Naive thymus-derived CD8-positive, alpha-beta T cell (primary cell): Measurements from ENCODE around the gene STAT4. TPM values are rescaled to one million over a fixed set of nuclear protein-coding genes. Genes with fewer than 3 reads are reported as not detected.

Experiments used
- ATAC-seq, 2 donors: fragments of 150-1000 bp; cut with Tn5 transposase in 1 of 2; sonication (Bioruptor Pico), chemical (Tn5 transposase) in 1 of 2; 1 replicate in 1 of 2; 2 replicates in 1 of 2; pipeline ENCODE4 v1.10.0; 2021; ENCODE audit warnings: mild to moderate bottlenecking in 2 of 2, moderate library complexity in 2 of 2
- POLR2A ChIA-PET: fragments of 350-600 bp; sonication (Branson Sonifier 250); formaldehyde crosslinking; loops from one replicate; lab custom pipeline; 2021; ENCODE audit warnings: antibody characterized with exemption; lab: Charles Lee
- DNase-seq, 10 donors: peaks; one replicate each; pipeline versions ENCODE4 v3.0.0 to v3.0.0-alpha.2; 2020 to 2022
- H3K27ac Mint-ChIP-seq, 10 donors: one replicate each; pipeline ENCODE4 v1.8.0; 2020 to 2022; ENCODE audit warnings: mild to moderate bottlenecking in 10 of 10, mixed read lengths in 10 of 10, moderate library complexity in 4 of 10, inconsistent platforms in 1 of 10
- H3K27me3 Mint-ChIP-seq, 5 donors: one replicate each; pipeline ENCODE4 v1.8.0; 2021 to 2022; ENCODE audit warnings: mixed read lengths in 5 of 5
- H3K36me3 Mint-ChIP-seq, 3 donors: one replicate each; pipeline ENCODE4 v1.8.0; 2020 to 2022; ENCODE audit warnings: mixed read lengths in 3 of 3, mild to moderate bottlenecking in 2 of 3, inconsistent platforms in 1 of 3
- H3K4me1 Mint-ChIP-seq, 4 donors: one replicate each; pipeline ENCODE4 v1.8.0; 2021 to 2022; ENCODE audit warnings: mixed read lengths in 4 of 4
- H3K4me3 Mint-ChIP-seq, 10 donors: one replicate each; pipeline ENCODE4 v1.8.0; 2020 to 2022; ENCODE audit warnings: mild to moderate bottlenecking in 10 of 10, mixed read lengths in 10 of 10, moderate library complexity in 6 of 10, inconsistent platforms in 1 of 10
- H3K9me3 Mint-ChIP-seq, 9 donors: one replicate each; pipeline ENCODE4 v1.8.0; 2020 to 2022; ENCODE audit warnings: mixed read lengths in 9 of 9, mild to moderate bottlenecking in 3 of 9, inconsistent platforms in 1 of 9, moderate library complexity in 1 of 9
- polyA plus RNA-seq, 3 donors: library from polyadenylated mRNA; unstranded; fragments of 300-500 nt; fragmentation: Illumina TruSeq; gene quantifications; one replicate each; pipeline ENCODE4 v1.2.3, GENCODE V29; 2021
- total RNA-seq, 8 experiments: library from RNA in 2 of 8; stranded (reverse) in 2 of 8; gene quantifications; one replicate each; pipeline ENCODE4 v1.2.3 and lab custom pipeline; 2021 to 2026

The STAT4 gene
- total and polyA plus RNA-seq, 5 experiments from 2014 or later, result 63.2 to 137 (median 75.8) TPM

- no peak for DNase-seq
- Mint-ChIP-seq H3K9me3 (no peaks in the 10 kb centered on the region), H3K27me3 (no peaks in the 10 kb centered on the region), H3K4me1 (peaks cover 20 to 65% (median 51%) of the 10 kb centered on the region in 4 donors), H3K27ac (peak overlapping the region in 5 of 10 donors; percentile 22 to 81 (median 70)), H3K4me3 (no peak overlapping the region), H3K36me3 (peaks cover 4 to 66% (median 26%) of the 10 kb centered on the region in 3 donors)
- POLR2A ChIA-PET, result interaction anchor here (0.6 kb wide), 1 partner anchor 85 kb away, joined by 4 read pairs; no protein-coding TSS in a partner anchor
- no peak for ATAC-seq
Measured at GRCh38 chr2:191108331-191108730, 42.5 kb downstream of the STAT4 start.

GRCh38 chr2:191105082-191105481, 45.7 kb downstream of the STAT4 start:
- Mint-ChIP-seq H3K4me1 (peaks cover 10 to 57% (median 43%) of the 10 kb centered on the region in 4 donors), H3K9me3 (no peaks in the 10 kb centered on the region), H3K27me3 (no peaks in the 10 kb centered on the region), H3K4me3 (no peak overlapping the region), H3K27ac (peak overlapping the region in 1 of 10 donors; percentile 47), H3K36me3 (peaks cover 11 to 64% (median 26%) of the 10 kb centered on the region in 3 donors)
- POLR2A ChIA-PET, result no interaction called here
- no peak for ATAC-seq
- no peak for DNase-seq

GRCh38 chr2:191103774-191104173, 47.0 kb downstream of the STAT4 start:
- DNase-seq (no peak), ATAC-seq (no peak)
- Mint-ChIP-seq H3K9me3 (no peaks in the 10 kb centered on the region), H3K4me3 (no peak overlapping the region), H3K36me3 (peaks cover 11 to 63% (median 24%) of the 10 kb centered on the region in 3 donors), H3K27me3 (no peaks in the 10 kb centered on the region), H3K4me1 (peaks cover 7 to 44% (median 32%) of the 10 kb centered on the region in 4 donors), H3K27ac (no peak overlapping the region)
- POLR2A ChIA-PET, result interaction anchor here (1.2 kb wide), 1 partner anchor 42 kb away, joined by 3 read pairs; no protein-coding TSS in a partner anchor

DNA sequence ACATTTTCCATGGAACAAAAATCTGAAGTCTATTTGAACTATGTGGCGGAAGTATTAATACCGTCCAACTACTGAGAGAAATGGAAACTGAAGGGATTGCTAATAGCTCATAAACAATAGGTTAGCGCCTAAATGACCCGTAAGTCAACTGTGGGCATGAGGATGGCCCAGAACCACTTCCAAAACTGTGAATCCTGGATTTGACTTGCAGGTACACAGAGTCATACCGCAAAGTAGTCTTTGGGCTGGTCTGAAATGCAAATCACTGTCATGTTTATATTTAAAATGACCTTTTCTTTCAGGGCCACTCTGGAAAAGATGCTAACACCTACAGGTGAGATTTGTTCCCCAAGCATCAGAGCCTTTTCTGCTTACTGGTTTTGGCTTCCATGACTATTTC, 50.6 kb downstream of the STAT4 start:
- POLR2A ChIA-PET, result no interaction called here
- Mint-ChIP-seq H3K36me3 (peaks cover 9 to 46% (median 17%) of the 10 kb centered on the region in 3 donors), H3K27me3 (no peaks in the 10 kb centered on the region), H3K27ac (no peak overlapping the region), H3K4me1 (peaks cover 19 to 44% (median 39%) of the 10 kb centered on the region in 4 donors), H3K4me3 (no peak overlapping the region), H3K9me3 (peaks cover 0 to 13% (median 0%) of the 10 kb centered on the region in 9 donors)
- ATAC-seq, result no peak
- DNase-seq, result no peak

DNA sequence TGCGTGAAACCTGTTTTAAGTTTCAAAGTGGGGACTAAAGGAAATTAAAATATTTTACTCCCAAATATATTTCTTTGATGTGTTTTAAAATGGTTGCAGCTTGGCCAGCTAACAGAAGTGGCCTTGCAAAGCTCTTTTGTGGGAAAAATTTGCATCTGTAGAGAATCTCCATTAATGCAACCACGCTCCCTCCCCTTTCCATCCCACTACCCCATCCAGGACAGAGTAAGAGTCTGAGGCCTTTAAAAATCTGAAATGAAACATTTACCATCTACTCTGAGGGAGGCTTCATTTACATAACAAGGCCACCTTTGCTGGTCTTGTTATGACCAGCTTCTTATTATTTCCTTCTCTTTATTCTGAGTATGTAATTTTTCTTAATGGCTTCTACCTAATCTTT, 63.5 kb downstream of the STAT4 start:
- Mint-ChIP-seq H3K9me3 (peaks cover 0 to 17% (median 3%) of the 10 kb centered on the region in 9 donors), H3K36me3 (peaks cover 31 to 53% (median 50%) of the 10 kb centered on the region in 3 donors), H3K4me3 (no peak overlapping the region), H3K4me1 (peaks cover 8 to 36% (median 26%) of the 10 kb centered on the region in 4 donors), H3K27me3 (no peaks in the 10 kb centered on the region), H3K27ac (peak overlapping the region in 3 of 10 donors; percentile 32 to 74 (median 33))
- ATAC-seq (no peak), DNase-seq (no peak)
- POLR2A ChIA-PET, result no interaction called here

DNA sequence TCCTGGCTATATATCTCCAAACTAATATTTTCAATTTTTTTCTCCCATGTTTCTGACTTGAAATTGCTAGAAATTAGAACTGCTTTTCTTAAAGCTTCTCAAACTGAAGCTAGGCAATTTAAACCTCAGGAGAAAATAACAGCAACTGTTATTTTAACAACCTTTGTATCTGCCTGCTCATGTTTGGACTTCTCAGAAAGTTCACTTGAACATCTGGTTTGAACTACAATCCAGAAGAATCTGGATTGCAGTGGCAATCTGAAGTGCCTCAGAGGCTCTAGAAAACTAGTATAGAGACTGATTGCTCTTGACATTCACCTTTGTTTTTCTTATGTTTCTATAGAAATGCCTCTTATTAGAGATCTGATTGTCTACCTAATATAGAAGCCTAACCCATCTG, 64.1 kb downstream of the STAT4 start:
- DNase-seq (no peak), ATAC-seq (no peak)
- Mint-ChIP-seq H3K4me3 (no peak overlapping the region), H3K36me3 (peaks cover 37 to 59% (median 56%) of the 10 kb centered on the region in 3 donors), H3K9me3 (peaks cover 2 to 18% (median 5%) of the 10 kb centered on the region in 9 donors), H3K4me1 (peaks cover 8 to 32% (median 27%) of the 10 kb centered on the region in 4 donors), H3K27ac (peak overlapping the region in 2 of 10 donors; percentile 4 to 34), H3K27me3 (no peaks in the 10 kb centered on the region)
- POLR2A ChIA-PET, result no interaction called here

DNA sequence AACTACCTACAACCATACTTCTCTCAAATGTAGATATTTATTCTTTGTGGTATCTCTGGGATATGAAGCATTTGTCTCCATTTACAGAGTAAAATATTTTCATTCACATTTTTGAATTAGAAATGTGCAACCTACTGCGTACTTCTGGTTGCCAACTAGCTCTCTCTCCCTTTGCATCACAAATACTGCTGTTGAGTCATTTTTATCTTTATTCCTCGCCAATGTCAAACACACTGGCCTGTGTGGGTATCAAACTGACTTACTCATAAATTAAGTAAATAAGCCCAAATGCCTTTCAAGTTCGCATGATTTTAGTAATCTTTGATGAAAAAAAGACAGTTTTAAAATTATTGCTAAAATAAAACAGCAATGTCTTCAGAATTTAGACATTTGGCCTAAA, 67.3 kb downstream of the STAT4 start:
- peaks cover 39 to 62% (median 60%) of the 10 kb centered on the region in 3 donors for H3K36me3 Mint-ChIP-seq
- peaks cover 8 to 27% (median 22%) of the 10 kb centered on the region in 4 donors for H3K4me1 Mint-ChIP-seq
- no peak for DNase-seq
- POLR2A ChIA-PET, result interaction anchor here (0.6 kb wide), 1 partner anchor 301 kb away, joined by 3 read pairs; no protein-coding TSS in a partner anchor
- ATAC-seq, result no peak
- H3K27ac Mint-ChIP-seq, result peak overlapping the region in 3 of 10 donors; percentile 1 to 66 (median 22)
- H3K4me3 Mint-ChIP-seq, result no peak overlapping the region
- peaks cover 3 to 23% (median 9%) of the 10 kb centered on the region in 9 donors for H3K9me3 Mint-ChIP-seq
- H3K27me3 Mint-ChIP-seq, result no peaks in the 10 kb centered on the region

DNA sequence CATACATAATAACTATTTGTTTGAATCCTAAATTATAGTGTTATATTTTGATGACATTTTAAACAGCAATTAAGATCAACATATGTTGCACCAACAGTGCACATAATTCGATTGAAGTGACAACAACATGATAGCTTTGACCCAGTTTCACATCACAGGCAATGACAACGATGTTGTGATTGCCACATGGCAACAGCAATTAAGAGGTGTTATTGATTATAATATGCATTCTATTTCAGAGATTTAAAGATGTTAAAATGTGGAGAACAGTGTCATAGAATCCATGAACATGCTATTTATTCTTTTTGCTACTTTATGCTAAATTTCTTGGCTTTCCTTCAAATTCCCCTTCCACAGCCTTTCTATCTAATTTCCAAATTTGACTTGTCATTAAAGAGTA, 68.5 kb downstream of the STAT4 start:
- Mint-ChIP-seq H3K9me3 (peaks cover 3 to 18% (median 6%) of the 10 kb centered on the region in 9 donors), H3K36me3 (peaks cover 31 to 57% (median 53%) of the 10 kb centered on the region in 3 donors), H3K4me1 (peaks cover 11 to 28% (median 22%) of the 10 kb centered on the region in 4 donors), H3K4me3 (no peak overlapping the region), H3K27me3 (no peaks in the 10 kb centered on the region), H3K27ac (peak overlapping the region in 6 of 10 donors; percentile 20 to 80 (median 39))
- no peak for ATAC-seq
- POLR2A ChIA-PET, result no interaction called here
- no peak for DNase-seq

- H3K27ac Mint-ChIP-seq, result peak overlapping the region in 6 of 10 donors; percentile 14 to 55 (median 26)
- ATAC-seq, result no peak
- POLR2A ChIA-PET, result no interaction called here
- H3K9me3 Mint-ChIP-seq, result peaks cover 2 to 12% (median 6%) of the 10 kb centered on the region in 9 donors
- H3K4me1 Mint-ChIP-seq, result peaks cover 11 to 34% (median 22%) of the 10 kb centered on the region in 4 donors
- DNase-seq, result no peak
- H3K27me3 Mint-ChIP-seq, result no peaks in the 10 kb centered on the region
- H3K36me3 Mint-ChIP-seq, result peaks cover 23 to 58% (median 46%) of the 10 kb centered on the region in 3 donors
- no peak overlapping the region for H3K4me3 Mint-ChIP-seq
Measured at GRCh38 chr2:191081411-191082155, 69.2 kb downstream of the STAT4 start.

GRCh38 chr2:191078165-191078867, 72.5 kb downstream of the STAT4 start:
- Mint-ChIP-seq H3K9me3 (peaks cover 0 to 9% (median 4%) of the 10 kb centered on the region in 9 donors), H3K27ac (peak overlapping the region; percentile 9 to 91 (median 79)), H3K36me3 (peaks cover 23 to 72% (median 58%) of the 10 kb centered on the region in 3 donors), H3K27me3 (no peaks in the 10 kb centered on the region), H3K4me3 (peak overlapping the region in 3 of 10 donors; percentile 3 to 12 (median 12)), H3K4me1 (peaks cover 12 to 35% (median 28%) of the 10 kb centered on the region in 4 donors)
- POLR2A ChIA-PET, result no interaction called here
- DNase-seq (no peak), ATAC-seq (no peak)

DNA sequence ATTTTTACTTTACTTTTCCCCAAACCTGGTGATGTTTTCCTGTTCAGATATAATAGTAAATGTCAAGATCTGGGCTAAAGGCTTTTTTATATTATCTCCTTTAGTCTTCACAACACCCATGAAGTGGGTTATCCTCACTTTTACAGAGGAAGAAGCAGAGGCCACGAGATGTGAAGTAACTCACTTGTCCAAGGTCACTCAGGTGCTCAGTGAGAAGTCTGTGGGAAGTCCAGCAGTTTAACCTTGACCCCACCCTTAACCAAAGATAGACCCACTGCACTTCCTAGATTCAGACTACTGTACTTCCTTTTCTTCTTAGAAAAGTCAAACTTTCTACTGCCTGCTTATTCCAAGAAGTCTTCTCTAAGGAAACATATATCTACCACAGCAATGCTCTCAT, 80.5 kb downstream of the STAT4 start:
- Mint-ChIP-seq H3K9me3 (peaks cover 0 to 3% (median 0%) of the 10 kb centered on the region in 9 donors), H3K27me3 (no peaks in the 10 kb centered on the region), H3K4me3 (peak overlapping the region in 9 of 10 donors; percentile 11 to 56 (median 40)), H3K4me1 (peaks cover 29 to 59% (median 52%) of the 10 kb centered on the region in 4 donors), H3K27ac (peak overlapping the region; percentile 78 to 97 (median 90)), H3K36me3 (peaks cover 7 to 57% (median 39%) of the 10 kb centered on the region in 3 donors)
- ATAC-seq (no peak), DNase-seq (no peak)
- POLR2A ChIA-PET, result interaction anchor here (0.6 to 1.1 kb wide), 2 partner anchors 14 to 60 kb away, joined by 3 to 7 read pairs; no protein-coding TSS in a partner anchor

- ATAC-seq, result no peak
- Mint-ChIP-seq H3K36me3 (peaks cover 9 to 55% (median 36%) of the 10 kb centered on the region in 3 donors), H3K4me3 (peak overlapping the region in 1 of 10 donors; percentile 14), H3K27ac (peak overlapping the region; percentile 78 to 97 (median 90)), H3K27me3 (no peaks in the 10 kb centered on the region), H3K4me1 (peaks cover 32 to 61% (median 56%) of the 10 kb centered on the region in 4 donors), H3K9me3 (peaks cover 0 to 3% (median 0%) of the 10 kb centered on the region in 9 donors)
- no peak for DNase-seq
- POLR2A ChIA-PET, result interaction anchor here (0.6 kb wide), 1 partner anchor 61 kb away, joined by 3 read pairs; no protein-coding TSS in a partner anchor
Measured at GRCh38 chr2:191069606-191070005, 81.2 kb downstream of the STAT4 start.
